GM21526 (cell line): ENCODE results near the gene UGT1A4.

Source experiments
- ATAC-seq: cut with Tn5 transposase; IDR thresholded peaks from one replicate; pipeline ENCODE4 v1.9.1; 2021; ENCODE audit warnings: moderate library complexity; ENCODE audit not compliant: unreplicated experiment, low FRiP score

Gene UGT1A4

GRCh38 chr2:233718552-233718951 is at the start of gene UGT1A4:
Gene UGT1A4, plus strand, starts transcription at chr2:233718736. Its CDS starts 85 bp downstream, at chr2:233718821.
- no peak for ATAC-seq

DNA sequence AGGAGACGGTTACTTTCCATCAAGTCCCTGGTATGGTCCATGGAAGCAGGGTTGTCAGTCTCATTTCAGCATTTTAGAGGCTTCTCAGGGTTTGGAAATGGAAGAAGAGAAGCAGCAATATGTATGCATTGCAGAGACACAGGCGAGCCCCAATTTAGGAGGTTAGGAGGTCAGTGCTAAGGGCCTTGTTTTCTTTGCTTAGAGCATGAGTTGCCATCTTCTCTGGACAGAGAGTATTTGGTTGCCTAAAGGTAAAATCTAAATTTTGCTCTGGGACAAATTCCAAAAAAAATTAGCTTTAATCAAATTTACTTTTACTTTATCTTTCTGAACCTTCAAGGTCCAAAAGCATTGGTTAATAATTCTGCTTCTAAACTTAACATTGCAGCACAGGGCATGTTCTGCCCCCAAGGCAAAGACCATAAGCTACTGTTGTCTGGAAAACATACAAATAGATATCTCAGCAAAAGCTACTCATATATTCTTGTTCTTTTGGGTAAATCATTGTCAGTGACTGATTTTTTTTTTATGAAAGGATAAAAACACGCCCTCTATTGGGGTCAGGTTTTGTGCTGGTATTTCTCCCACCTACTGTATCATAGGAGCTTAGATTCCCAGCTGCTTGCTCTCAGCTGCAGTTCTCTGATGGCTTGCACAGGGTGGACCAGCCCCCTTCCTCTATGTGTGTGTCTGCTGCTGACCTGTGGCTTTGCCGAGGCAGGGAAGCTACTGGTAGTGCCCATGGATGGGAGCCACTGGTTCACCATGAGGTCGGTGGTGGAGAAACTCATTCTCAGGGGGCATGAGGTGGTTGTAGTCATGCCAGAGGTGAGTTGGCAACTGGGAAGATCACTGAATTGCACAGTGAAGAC is 47.0 kb upstream of the UGT1A4 start, which contains the start of gene UGT1A9:
TSS of gene UGT1A9 (plus strand) at position 609 of the 872 bp plus-strand sequence. CDS start at position 646, 37 bp downstream.
- no peak for ATAC-seq

DNA sequence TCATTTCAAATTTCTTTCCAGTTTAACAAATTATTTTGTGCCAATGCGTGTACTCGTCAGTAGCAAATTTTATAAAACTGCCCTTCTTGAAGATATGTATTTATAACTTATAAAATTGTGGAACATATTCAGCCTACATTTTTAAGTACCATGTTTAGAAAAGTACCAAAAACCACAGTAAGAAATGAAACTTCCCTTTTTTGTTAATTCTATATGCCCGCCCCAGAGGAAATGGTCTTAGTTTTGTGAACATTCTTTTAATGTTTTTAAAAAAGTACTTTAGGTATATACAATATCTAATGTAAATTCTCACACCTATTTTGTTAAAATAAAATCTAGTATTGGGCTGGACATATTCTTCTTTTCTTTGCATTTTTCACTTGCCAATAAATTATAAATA is 45.6 kb upstream of the UGT1A4 start:
- no peak for ATAC-seq

DNA sequence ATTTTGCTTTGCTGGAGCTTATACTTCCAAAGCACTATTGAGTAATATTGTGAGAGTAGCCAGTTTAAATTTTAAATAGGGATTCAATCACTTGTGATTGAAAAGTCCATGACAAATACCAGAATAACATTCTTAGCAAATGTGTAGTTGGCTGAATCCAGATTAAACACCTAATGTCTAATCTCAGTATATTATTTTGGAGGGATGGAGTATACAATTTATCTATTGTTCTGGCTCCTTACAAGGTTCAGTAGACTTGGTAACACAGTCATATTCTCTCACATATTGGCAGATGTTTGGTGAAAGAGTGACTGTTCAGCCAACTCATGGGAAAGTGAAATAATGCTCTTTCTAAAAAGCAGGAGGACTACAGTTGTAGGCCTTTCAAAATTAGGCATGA is 44.6 kb upstream of the UGT1A4 start:
- ATAC-seq: no peak

- ATAC-seq: no peak
Observed at GRCh38 chr2:233674314-233674713, 44.2 kb upstream of the UGT1A4 start.

DNA sequence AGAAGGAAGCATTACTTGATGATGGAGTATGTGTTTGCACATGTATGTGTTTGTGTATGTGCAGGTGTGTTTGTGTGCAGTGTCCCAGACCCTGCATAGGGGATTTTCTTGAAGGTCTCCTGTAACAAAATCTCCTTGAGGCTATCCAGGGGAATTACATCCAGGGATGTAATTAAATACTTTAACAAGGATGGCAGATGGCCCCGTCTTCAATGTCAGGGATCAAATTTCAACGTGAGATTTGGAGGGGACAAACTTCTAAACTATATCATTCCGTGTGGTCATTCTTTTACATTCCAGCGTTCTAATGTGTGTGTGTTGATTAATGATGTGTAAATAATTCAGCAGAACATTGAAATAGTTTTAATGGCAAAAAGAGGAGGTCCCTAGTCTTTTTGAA is 43.5 kb upstream of the UGT1A4 start:
- no peak for ATAC-seq

DNA sequence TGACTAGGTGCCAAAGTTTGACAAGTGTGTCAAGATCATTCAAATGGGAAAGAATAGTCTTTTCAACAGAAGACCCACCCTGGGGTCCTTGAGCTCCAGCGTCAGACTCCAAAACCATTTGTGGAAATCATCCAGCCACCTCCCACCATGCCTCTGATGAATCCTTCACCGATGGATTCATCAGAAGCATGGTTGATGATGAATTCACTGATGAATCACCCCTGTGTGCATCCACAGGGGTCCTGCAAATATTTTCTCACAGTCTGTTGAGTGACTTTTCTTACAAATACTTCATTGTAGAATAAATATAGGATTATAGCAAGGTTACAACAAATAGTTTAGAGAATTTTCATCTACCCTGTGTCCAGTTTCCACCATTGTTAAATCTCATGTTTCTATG is 42.5 kb upstream of the UGT1A4 start:
- no peak for ATAC-seq

- no peak for ATAC-seq
Observed at GRCh38 chr2:233679196-233679595, 39.3 kb upstream of the UGT1A4 start.

GRCh38 chr2:233680361-233681045 is 38.0 kb upstream of the UGT1A4 start:
- ATAC-seq: no peak

DNA sequence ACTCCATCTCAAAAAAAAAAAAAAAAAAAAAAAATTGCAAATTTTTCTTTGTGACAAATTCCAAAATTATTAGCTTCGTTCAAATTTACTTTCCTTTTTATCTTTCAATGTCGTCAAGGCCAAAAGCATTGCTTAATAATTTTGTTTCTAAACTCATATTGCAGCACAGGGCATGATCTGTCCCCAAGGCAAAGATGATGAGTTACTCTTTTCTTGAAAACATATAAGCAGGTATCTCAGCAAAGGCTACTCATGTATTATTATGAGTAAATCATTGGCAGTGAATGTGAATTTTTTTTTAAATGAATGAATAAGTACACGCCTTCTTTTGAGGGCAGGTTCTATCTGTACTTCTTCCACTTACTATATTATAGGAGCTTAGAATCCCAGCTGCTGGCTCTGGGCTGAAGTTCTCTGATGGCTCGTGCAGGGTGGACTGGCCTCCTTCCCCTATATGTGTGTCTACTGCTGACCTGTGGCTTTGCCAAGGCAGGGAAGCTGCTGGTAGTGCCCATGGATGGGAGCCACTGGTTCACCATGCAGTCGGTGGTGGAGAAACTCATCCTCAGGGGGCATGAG is 36.9 kb upstream of the UGT1A4 start, which contains the start of gene UGT1A7:
TSS of gene UGT1A7 (plus strand) at position 381 of the 579 bp plus-strand sequence. CDS start at position 418, 37 bp downstream.
- ATAC-seq: no peak

- ATAC-seq: no peak
Observed at GRCh38 chr2:233684640-233685039, 33.9 kb upstream of the UGT1A4 start.

DNA sequence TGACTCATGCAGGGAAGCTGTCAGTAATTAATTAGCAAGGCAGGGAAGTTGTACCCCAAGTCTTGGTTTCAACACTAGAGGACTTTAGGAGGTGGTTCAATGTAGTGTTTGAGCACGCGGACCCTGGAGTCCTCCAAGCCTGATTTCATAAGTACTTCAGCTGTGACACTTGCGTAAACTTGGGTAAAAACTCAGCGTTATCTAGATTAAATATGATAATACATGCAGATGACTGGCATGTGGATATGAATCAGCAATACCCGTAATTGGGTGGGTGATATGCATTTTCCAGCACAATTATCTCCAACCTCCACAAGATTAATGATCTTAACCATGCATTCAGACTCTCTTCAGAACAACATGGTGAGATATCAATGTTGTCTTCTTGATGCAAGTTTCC is 31.6 kb upstream of the UGT1A4 start:
- no peak for ATAC-seq

- ATAC-seq: no peak
Observed at GRCh38 chr2:233688341-233688740, 30.2 kb upstream of the UGT1A4 start.

DNA sequence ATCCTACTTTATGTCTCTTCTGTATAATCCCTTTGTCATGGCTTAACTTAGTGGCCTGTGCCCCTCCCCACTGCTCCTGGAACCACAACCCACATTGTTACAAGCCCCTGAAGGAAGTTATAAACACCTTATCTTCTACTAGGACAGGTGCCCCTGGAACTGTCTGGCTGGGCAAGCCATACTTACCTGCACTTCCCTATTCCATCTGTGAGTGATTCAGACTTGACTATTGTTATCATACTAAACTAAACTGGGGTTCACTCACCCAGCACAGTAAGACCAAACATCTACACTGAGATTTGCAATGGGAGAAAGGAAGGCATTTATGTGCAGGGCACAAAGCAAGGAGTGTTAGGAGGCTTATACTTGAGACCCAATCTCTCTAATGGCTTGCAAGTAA is 29.5 kb upstream of the UGT1A4 start:
- ATAC-seq: no peak

DNA sequence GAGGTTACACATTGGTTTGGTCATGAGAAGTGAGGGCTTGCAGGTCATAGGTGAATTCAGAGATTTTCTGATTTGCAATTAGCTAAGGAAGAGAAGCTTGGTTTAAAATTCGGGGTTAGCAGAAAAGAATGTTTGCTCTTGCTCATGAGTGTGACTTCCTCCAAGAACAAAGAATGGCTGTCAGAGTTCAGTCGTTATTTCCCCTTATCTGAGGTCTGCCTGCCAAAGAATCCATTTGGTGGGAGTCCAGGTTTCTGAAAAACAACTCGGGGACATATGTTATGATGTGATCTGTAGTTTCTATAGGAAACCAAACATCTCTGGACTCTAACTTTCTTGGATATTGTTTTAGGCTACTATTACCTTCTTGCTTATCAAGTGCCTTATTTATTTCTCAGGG is 29.0 kb upstream of the UGT1A4 start:
- no peak for ATAC-seq

GRCh38 chr2:233690444-233690843 is 28.1 kb upstream of the UGT1A4 start:
- ATAC-seq: no peak

GRCh38 chr2:233691443-233692433 is 26.8 kb upstream of the UGT1A4 start:
- no peak for ATAC-seq

GRCh38 chr2:233692648-233693047 is 25.9 kb upstream of the UGT1A4 start, which contains the start of gene UGT1A6:
Gene UGT1A6, plus strand, starts transcription at chr2:233692890. Its CDS starts 115 bp downstream, at chr2:233693005.
- no peak for ATAC-seq

GRCh38 chr2:233693963-233694362 is 24.6 kb upstream of the UGT1A4 start:
- no peak for ATAC-seq

DNA sequence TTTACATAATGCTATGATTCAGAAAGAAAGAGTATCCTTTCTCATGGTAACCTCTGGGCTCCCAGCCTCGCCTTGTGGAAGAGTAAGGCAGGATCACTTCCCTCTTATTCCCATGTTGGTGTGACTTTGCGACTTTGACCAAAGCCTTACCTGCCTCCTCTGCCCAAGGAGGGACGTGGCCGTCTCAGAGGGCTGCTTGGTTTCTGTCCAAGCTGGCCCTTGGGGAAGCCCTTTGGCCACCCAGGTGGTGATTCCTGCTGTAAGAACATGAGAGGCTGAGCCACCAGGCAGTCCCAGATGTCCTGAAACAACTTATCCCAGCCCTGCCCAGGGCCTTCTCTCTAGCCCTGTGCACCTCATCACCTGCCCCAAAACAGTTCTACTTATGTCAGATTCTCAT is 19.8 kb upstream of the UGT1A4 start:
- ATAC-seq: no peak
